ENCODE results near the gene CFAP100.

DNA sequence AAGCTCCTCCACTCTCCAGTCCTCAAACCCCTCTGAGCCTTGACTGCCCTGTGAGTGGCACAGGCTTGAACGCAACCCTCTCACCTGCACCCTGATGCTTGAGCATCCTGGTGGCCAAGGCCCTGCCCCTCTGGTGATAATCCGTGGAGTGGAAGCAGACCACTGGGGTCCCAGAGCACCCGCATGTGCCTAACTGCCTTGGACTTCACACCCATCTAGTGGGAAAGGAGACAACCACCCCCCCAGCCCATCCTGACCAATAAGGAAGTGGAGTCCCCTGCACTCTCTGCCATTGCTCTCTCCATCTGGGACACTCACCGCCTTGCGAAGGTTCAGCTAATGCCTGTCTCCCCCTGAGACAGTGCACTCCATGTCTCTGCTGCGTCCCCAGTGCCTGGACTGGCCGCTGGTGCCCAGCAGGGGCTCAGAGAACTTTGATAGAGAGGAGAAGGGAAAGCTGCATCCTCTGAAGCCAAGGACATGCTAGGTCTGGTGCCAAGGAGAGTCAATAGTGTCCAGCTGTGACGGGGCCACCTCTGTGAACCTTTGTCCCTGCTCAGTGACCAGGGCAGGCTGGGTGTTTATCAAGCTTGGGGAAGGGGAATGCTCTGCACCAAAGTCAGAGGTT lies 40.9 kb upstream of the CFAP100 start:
- TF ChIP-seq, protein P1, sequence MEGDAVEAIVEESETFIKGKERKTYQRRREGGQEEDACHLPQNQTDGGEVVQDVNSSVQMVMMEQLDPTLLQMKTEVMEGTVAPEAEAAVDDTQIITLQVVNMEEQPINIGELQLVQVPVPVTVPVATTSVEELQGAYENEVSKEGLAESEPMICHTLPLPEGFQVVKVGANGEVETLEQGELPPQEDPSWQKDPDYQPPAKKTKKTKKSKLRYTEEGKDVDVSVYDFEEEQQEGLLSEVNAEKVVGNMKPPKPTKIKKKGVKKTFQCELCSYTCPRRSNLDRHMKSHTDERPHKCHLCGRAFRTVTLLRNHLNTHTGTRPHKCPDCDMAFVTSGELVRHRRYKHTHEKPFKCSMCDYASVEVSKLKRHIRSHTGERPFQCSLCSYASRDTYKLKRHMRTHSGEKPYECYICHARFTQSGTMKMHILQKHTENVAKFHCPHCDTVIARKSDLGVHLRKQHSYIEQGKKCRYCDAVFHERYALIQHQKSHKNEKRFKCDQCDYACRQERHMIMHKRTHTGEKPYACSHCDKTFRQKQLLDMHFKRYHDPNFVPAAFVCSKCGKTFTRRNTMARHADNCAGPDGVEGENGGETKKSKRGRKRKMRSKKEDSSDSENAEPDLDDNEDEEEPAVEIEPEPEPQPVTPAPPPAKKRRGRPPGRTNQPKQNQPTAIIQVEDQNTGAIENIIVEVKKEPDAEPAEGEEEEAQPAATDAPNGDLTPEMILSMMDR (IDR thresholded peaks at IDR 0.05): no peak
- no peak for TF ChIP-seq POLR2A (IDR thresholded peaks at IDR 0.05)

Data from adrenal gland (tissue), 5 donors.